ENCODE measurements around the gene SARM1.

DNA sequence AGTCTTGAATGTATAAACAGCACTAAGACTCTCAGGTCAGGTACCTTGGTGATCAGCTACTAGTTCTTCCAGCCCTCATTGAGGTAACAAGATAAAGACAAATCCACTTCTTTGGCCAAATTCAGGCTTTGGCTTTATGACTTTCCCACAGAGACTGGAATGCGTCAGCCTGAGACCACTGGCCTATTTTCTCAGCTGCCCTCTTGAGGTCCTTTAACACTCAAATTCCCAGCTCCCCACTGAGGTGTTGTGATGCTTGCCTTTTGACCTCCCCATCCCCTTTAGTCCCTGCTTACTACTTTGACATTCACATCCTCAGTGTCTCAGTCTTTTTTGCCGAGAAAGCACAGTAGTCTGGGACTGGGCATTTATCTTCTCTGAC is 25.3 kb upstream of the SARM1 start:
- TF ChIP-seq BACH2 (CRISPR knock-in tag; IDR thresholded peaks at IDR 0.05; ENCODE audit: borderline replicate concordance): no peak
- no peak for TF ChIP-seq TOX (CRISPR knock-in tag; IDR thresholded peaks at IDR 0.05; ENCODE audit: borderline replicate concordance)
- TF ChIP-seq, protein P1, sequence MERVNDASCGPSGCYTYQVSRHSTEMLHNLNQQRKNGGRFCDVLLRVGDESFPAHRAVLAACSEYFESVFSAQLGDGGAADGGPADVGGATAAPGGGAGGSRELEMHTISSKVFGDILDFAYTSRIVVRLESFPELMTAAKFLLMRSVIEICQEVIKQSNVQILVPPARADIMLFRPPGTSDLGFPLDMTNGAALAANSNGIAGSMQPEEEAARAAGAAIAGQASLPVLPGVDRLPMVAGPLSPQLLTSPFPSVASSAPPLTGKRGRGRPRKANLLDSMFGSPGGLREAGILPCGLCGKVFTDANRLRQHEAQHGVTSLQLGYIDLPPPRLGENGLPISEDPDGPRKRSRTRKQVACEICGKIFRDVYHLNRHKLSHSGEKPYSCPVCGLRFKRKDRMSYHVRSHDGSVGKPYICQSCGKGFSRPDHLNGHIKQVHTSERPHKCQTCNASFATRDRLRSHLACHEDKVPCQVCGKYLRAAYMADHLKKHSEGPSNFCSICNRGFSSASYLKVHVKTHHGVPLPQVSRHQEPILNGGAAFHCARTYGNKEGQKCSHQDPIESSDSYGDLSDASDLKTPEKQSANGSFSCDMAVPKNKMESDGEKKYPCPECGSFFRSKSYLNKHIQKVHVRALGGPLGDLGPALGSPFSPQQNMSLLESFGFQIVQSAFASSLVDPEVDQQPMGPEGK (CRISPR knock-in tag; IDR thresholded peaks at IDR 0.05; ENCODE audit: borderline replicate concordance): no peak
- no peak for TF ChIP-seq ZFP30 (CRISPR knock-in tag; IDR thresholded peaks at IDR 0.05)
- TF ChIP-seq CSDC2 (CRISPR knock-in tag; IDR thresholded peaks at IDR 0.05): no peak
- no peak for TF ChIP-seq SNAI2 (CRISPR knock-in tag; IDR thresholded peaks at IDR 0.05)
- no peak for TF ChIP-seq TCF4 (CRISPR knock-in tag; IDR thresholded peaks at IDR 0.05; ENCODE audit: borderline replicate concordance)

Data from SK-N-SH treated with all-trans-retinoic acid at 6 μM for 48 hours (cell line).